HS-5 (cell line): ENCODE measurements around the gene CARMIL3.

Experiments
- DNase-seq: peaks from one replicate; pipeline ENCODE4 v3.0.0-alpha.2; 2012; ENCODE audit warnings: low read depth

The CARMIL3 gene

GRCh38 chr14:24117179-24117578, 65.4 kb downstream of the CARMIL3 start:
- DNase-seq, result no peak
